22Rv1 (cell line): ENCODE data around the gene CFAP74.

Experiments used
- CTCF ChIP-seq: fragments of 450-650 bp; IDR thresholded peaks from 2 replicates; pipeline ENCODE4 v1.5.1; 2017; ENCODE audit warnings: mild to moderate bottlenecking
- ZFX ChIP-seq: fragments of 450-650 bp; IDR thresholded peaks from 2 replicates; pipeline ENCODE4 v1.6.1; 2017; ENCODE audit warnings: antibody characterized with exemption, borderline replicate concordance

DNA sequence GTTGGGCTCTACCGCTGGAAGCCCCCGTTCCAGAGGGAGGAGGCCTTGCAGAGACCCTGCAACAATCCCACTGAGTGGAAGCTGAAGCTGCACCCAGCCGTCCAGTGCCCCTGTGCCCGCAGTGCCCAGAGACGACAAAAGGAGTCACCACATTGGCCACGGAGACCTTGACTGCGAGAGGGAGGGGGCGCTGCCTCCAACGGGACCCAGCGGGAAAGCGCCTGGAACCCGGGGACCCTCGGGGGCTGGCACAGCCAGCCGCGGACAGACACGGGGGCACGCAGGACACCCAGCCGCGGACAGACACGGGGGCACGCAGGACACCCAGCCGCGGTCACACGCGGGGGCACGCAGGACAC, 22.5 kb downstream of the CFAP74 start:
- TF ChIP-seq CTCF (no peak), ZFX (no peak)
